GM18909 (cell line): ENCODE results near the gene VWA7.

Experiments
- ATAC-seq: cut with Tn5 transposase; IDR thresholded peaks from one replicate; pipeline ENCODE4 v1.9.1; 2021; ENCODE audit warnings: mild to moderate bottlenecking; ENCODE audit not compliant: unreplicated experiment, poor library complexity

VWA7 gene

GRCh38 chr6:31760790-31761189 lies 16.3 kb downstream of the VWA7 start:
- no peak for ATAC-seq

GRCh38 chr6:31758281-31758680 lies 18.8 kb downstream of the VWA7 start:
- ATAC-seq: no peak

GRCh38 chr6:31752739-31753319 lies 24.3 kb downstream of the VWA7 start:
- no peak for ATAC-seq

GRCh38 chr6:31750411-31751022 lies 26.6 kb downstream of the VWA7 start:
- ATAC-seq: no peak

GRCh38 chr6:31749301-31750036 lies 27.7 kb downstream of the VWA7 start:
- no peak for ATAC-seq

GRCh38 chr6:31744422-31744821 lies 32.7 kb downstream of the VWA7 start:
- ATAC-seq: no peak

- no peak for ATAC-seq
These were observed 34.2 kb downstream of the VWA7 start for GRCh38 chr6:31742894-31743293.

GRCh38 chr6:31741815-31742214 lies 35.3 kb downstream of the VWA7 start:
- ATAC-seq: no peak

- ATAC-seq: peak; percentile 1
These were observed 36.5 kb downstream of the VWA7 start for GRCh38 chr6:31740397-31741223.

- peak; percentile 73 for ATAC-seq
These were observed 37.3 kb downstream of the VWA7 start, which contains the start of gene MSH5 for GRCh38 chr6:31739639-31740396. Gene MSH5 (plus strand): TSS chr6:31740005. CDS start chr6:31740467, 462 bp downstream.

GRCh38 chr6:31737991-31738979 lies 38.8 kb downstream of the VWA7 start:
- ATAC-seq: no peak

- no peak for ATAC-seq
These were observed 39.7 kb downstream of the VWA7 start for GRCh38 chr6:31737315-31737990.

GRCh38 chr6:31736768-31737314 lies 40.3 kb downstream of the VWA7 start:
- no peak for ATAC-seq

GRCh38 chr6:31736021-31736767 lies 40.9 kb downstream of the VWA7 start, which contains the start of gene CLIC1:
Gene CLIC1 (minus strand): TSS chr6:31736530. CDS start chr6:31736300, 230 bp downstream.
- ATAC-seq: peak; percentile 19

- peak; percentile 37 for ATAC-seq
These were observed 42.2 kb downstream of the VWA7 start for GRCh38 chr6:31734821-31735406.

- ATAC-seq: no peak
These were observed 42.8 kb downstream of the VWA7 start for GRCh38 chr6:31734247-31734820.
